GM12878 (cell line): ENCODE data around the gene DTL. TPM values are rescaled to one million over a fixed set of nuclear protein-coding genes. Genes with fewer than 3 reads are reported as not detected.

Experiments
- ATAC-seq: fragments of 200-7000 bp; cut with Tn5 transposase; 3 replicates; pipeline ENCODE4 v1.9.1; 2020; ENCODE audit warnings: mild to moderate bottlenecking, moderate library complexity
- BruUV-seq: library from RNA; stranded (reverse); fragments of 400-500 nt; replicated peaks from 2 replicates; lab custom pipeline; 2021; lab: Mats Ljungman, UMichigan
- CTCF ChIA-PET: fragments of 300-600 bp; sonication (Branson Sonifier 250); formaldehyde crosslinking; extraction: SDS; loops from one replicate; lab custom pipeline; 2021; ENCODE audit warnings: inconsistent platforms; lab: Yijun Ruan, JAX
- POLR2A ChIA-PET: fragments of 350-600 bp; formaldehyde crosslinking; extraction: SDS; loops from one replicate; lab custom pipeline; 2021; ENCODE audit warnings: inconsistent platforms; lab: Charles Lee
- RAD21 ChIA-PET: fragments of 300-600 bp; sonication (Branson Sonifier 250); formaldehyde crosslinking; loops from one replicate; lab custom pipeline; 2023; ENCODE audit warnings: antibody characterized with exemption; ENCODE audit not compliant: unreplicated experiment; lab: Charles Lee
- SMC1A ChIA-PET: fragments of 300-600 bp; sonication (Branson Sonifier 250); formaldehyde crosslinking; loops from one replicate; lab custom pipeline; 2023; ENCODE audit not compliant: unreplicated experiment, uncharacterized antibody; lab: Charles Lee
- DNase-seq: peaks from one replicate; pipeline ENCODE4 v3.0.0-alpha.2; 2011; ENCODE audit warnings: low read depth, low spot score
- FAIRE-seq: peaks from 3 replicates; lab custom pipeline; 2011; peaks lifted over from hg19 to GRCh38; lab: Jason Lieb, UNC
- H2AFZ ChIP-seq: 2 replicates; pipeline ENCODE4 v1.6.0; 2011; ENCODE audit warnings: low read depth, low read length, control low read depth; ENCODE audit not compliant: control insufficient read depth
- H3K27ac ChIP-seq: 2 replicates; pipeline ENCODE4 v1.5.1; 2011; ENCODE audit warnings: control low read depth; ENCODE audit not compliant: control insufficient read depth, insufficient read depth
- H3K27me3 ChIP-seq, 2 experiments: replicated peaks in 1 of 2; 2 replicates each; pipeline versions ENCODE4 v1.6.0 to v1.6.1; 2011; ENCODE audit warnings: low read length in 1 of 2; ENCODE audit not compliant: control insufficient read depth in 2 of 2, insufficient read depth in 2 of 2
- H3K36me3 ChIP-seq, 2 experiments: 2 replicates each; pipeline ENCODE4 v1.5.1; 2011; ENCODE audit warnings: low read length in 1 of 2; ENCODE audit not compliant: control insufficient read depth in 2 of 2, insufficient read depth in 2 of 2
- H3K4me1 ChIP-seq: 2 replicates; pipeline ENCODE4 v1.6.1; 2011; ENCODE audit warnings: mild to moderate bottlenecking, low read length, moderate library complexity, mixed read lengths; ENCODE audit not compliant: control insufficient read depth, insufficient read depth
- H3K4me2 ChIP-seq: 2 replicates; pipeline ENCODE4 v1.6.0; 2011; ENCODE audit warnings: control low read depth; ENCODE audit not compliant: control insufficient read depth, insufficient read depth
- H3K4me3 ChIP-seq: fragments of 200-600 bp; sonication (generic); 2 replicates; pipeline ENCODE4 v1.5.1; 2016
- H3K79me2 ChIP-seq: 2 replicates; pipeline ENCODE4 v1.6.0; 2011; ENCODE audit warnings: low read length; ENCODE audit not compliant: control insufficient read depth, insufficient read depth
- H3K9ac ChIP-seq: 2 replicates; pipeline ENCODE4 v1.8.0; 2011; ENCODE audit warnings: low read length, control low read depth, mixed read lengths; ENCODE audit not compliant: control insufficient read depth, insufficient read depth
- H3K9me3 ChIP-seq: replicated peaks from 3 replicates; pipeline ENCODE4 v1.5.1; 2011; ENCODE audit warnings: mild to moderate bottlenecking, low read length; ENCODE audit not compliant: control insufficient read depth, insufficient read depth
- H4K20me1 ChIP-seq: 2 replicates; pipeline ENCODE4 v1.6.0; 2011; ENCODE audit not compliant: control insufficient read depth, insufficient read depth
- IRF4 ChIP-seq: IDR thresholded peaks from 2 replicates; pipeline ENCODE4 v1.6.1; 2011; ENCODE audit warnings: low read depth, low read length
- JUND ChIP-seq: IDR thresholded peaks from 2 replicates; pipeline ENCODE4 v1.6.1; 2012; ENCODE audit warnings: low read depth, mild to moderate bottlenecking, low read length, improper control_type of control experiment, moderate library complexity
- KDM1A ChIP-seq: fragments of 200-600 bp; sonication (generic); IDR thresholded peaks from 2 replicates; pipeline ENCODE4 v1.6.1; 2016; ENCODE audit warnings: borderline replicate concordance
- MYB ChIP-seq: fragments of 150-350 bp; IDR thresholded peaks from 2 replicates; pipeline ENCODE4 v1.6.1; 2014; ENCODE audit warnings: mild to moderate bottlenecking, low read depth, low read length, borderline replicate concordance
- NFYA ChIP-seq: IDR thresholded peaks from 2 replicates; pipeline ENCODE4 v1.6.1; 2011; ENCODE audit warnings: low read depth, mild to moderate bottlenecking, low read length, improper control_type of control experiment, borderline replicate concordance
- NFYB ChIP-seq: IDR thresholded peaks from 2 replicates; pipeline ENCODE4 v1.6.1; 2011; ENCODE audit warnings: low read depth, mild to moderate bottlenecking, low read length, improper control_type of control experiment, moderate library complexity; ENCODE audit not compliant: insufficient read depth
- RBBP5 ChIP-seq: fragments of 200-600 bp; sonication (generic); conservative IDR thresholded peaks from 2 replicates; pipeline ENCODE4 v1.6.1; 2016
- SRF ChIP-seq, 2 experiments: IDR thresholded peaks; 2 replicates each; pipeline ENCODE4 v1.6.1; 2011; ENCODE audit warnings: low read depth in 2 of 2, low read length in 2 of 2, mild to moderate bottlenecking in 1 of 2, moderate library complexity in 1 of 2
- TBL1XR1 ChIP-seq: IDR thresholded peaks from 2 replicates; pipeline ENCODE4 v1.6.1; 2012; ENCODE audit warnings: low read depth, low read length, improper control_type of control experiment
- ZNF217 ChIP-seq: fragments of 450-650 bp; IDR thresholded peaks from 2 replicates; pipeline ENCODE4 v1.6.1; 2017; ENCODE audit warnings: antibody characterized with exemption, mild to moderate bottlenecking
- WGBS: methylation state at CpG from one replicate; pipeline ENCODE4 v1.1.6; 2016; ENCODE audit warnings: low lambda C conversion rate; ENCODE audit not compliant: insufficient replicate concordance, insufficient coverage; ENCODE audit errors: missing lambda C conversion rate; 5-methylcytosine and 5-hydroxymethylcytosine counted together
- in situ Hi-C: fragments of 300-500 bp; cut with MboI; formaldehyde crosslinking; loops from 9 replicates; pipeline ENCODE4 v1.14.3; 2018; ENCODE audit warnings: mixed read lengths
- intact Hi-C: fragments of 100-400 bp; cut with micrococcal nuclease; formaldehyde crosslinking; loops from one replicate; pipeline ENCODE4 v1.14.2; 2022; ENCODE audit not compliant: unreplicated experiment
- polyA plus RNA-seq, 11 experiments: library from polyadenylated mRNA; depleted of rRNA in 4 of 11; unstranded in 6 of 11; stranded (reverse) in 5 of 11; fragments of >200 nt; fragmentation: Nextera tagmentation in 4 of 11; fragmentation: Illumina TruSeq in 1 of 11; extraction: Ambion mirVana in 4 of 11; extraction: Trizol in 1 of 11; gene quantifications; 1 replicate in 1 of 11; 2 replicates in 10 of 11; pipeline versions ENCODE4 v1.2.1 to v1.2.3, GENCODE V29; 2011 to 2016; ENCODE audit warnings: inconsistent platforms in 2 of 11, missing spikeins in 2 of 11, low read depth in 1 of 11
- total RNA-seq, 4 experiments: library from RNA; depleted of rRNA in 3 of 4; stranded (reverse); fragments of >200 nt in 3 of 4; fragmentation: Illumina TruSeq in 1 of 4; extraction: Trizol in 1 of 4; gene quantifications; 2 replicates each; pipeline versions ENCODE4 v1.2.1 to v1.2.3, GENCODE V29; 2013 to 2021

DTL gene
- total and polyA plus RNA-seq, 10 of the 15 experiments (the other 5 are each of a cell fraction or from before 2014, with no cell fraction given) = 24.1 to 73.4 (median 52.2) TPM

- H3K27me3 ChIP-seq = no peaks in the 10 kb centered on the region
- no peak overlapping the region for H2AFZ ChIP-seq
- FAIRE-seq (no peak), DNase-seq (no peak), ATAC-seq (no peak)
- no peaks in the 10 kb centered on the region for H3K9me3 ChIP-seq
- ChIA-PET CTCF (interaction anchor here (1.4 to 5.1 kb wide), 3 partner anchors 8 to 16 kb away, joined by 6 to 36 read pairs (median 13); no protein-coding TSS in a partner anchor), POLR2A (interaction anchor here (0.6 kb wide), 1 partner anchor 402 kb away, joined by 7 read pairs; no protein-coding TSS in a partner anchor), RAD21 (interaction anchor here (0.8 to 1.4 kb wide), 3 partner anchors 10 to 398 kb away, joined by 3 to 4 read pairs (median 4); no protein-coding TSS in a partner anchor), SMC1A (interaction anchor here (1.7 kb wide), 3 partner anchors 8 to 10 kb away, joined by 4 to 8 read pairs (median 7); no protein-coding TSS in a partner anchor)
- no peaks in the 10 kb centered on the region for H4K20me1 ChIP-seq
- WGBS = 100% methylated on average over 2 of the region's 2 CpGs
- no peak overlapping the region for H3K9ac ChIP-seq
- TF ChIP-seq JUND (no peak), TBL1XR1 (no peak), RBBP5 (no peak), ZNF217 (no peak), SRF (IDR thresholded peaks at IDR 0.05; ENCODE audit: low read depth in 2 of 2, low read length in 2 of 2) (no peak), KDM1A (no peak), NFYA (no peak), IRF4 (no peak), NFYB (no peak), MYB (no peak)
- H3K36me3 ChIP-seq = peaks cover 0 to 19% of the 10 kb centered on the region in 2 experiments
- intact Hi-C loops (no loop called here), in situ Hi-C loops (no loop called here)
- no TSS peak for BruUV-seq
- no peak overlapping the region for H3K4me3 ChIP-seq
- H3K79me2 ChIP-seq = no peaks in the 10 kb centered on the region
- H3K27ac ChIP-seq = no peak overlapping the region
- no peaks in the 10 kb centered on the region for H3K4me1 ChIP-seq
- H3K4me2 ChIP-seq = no peak overlapping the region
Measured at GRCh38 chr1:212078826-212079225, 43.3 kb downstream of the DTL start.
